ENCODE measurements around the gene ISOC2. TPM values are rescaled to one million over a fixed set of nuclear protein-coding genes. Genes with fewer than 3 reads are reported as not detected.
A peak's percentile ranks its signal among the peaks of the same experiment; 100 is the strongest.

Gene ISOC2
- polyA plus RNA-seq, 2 of the 4 experiments (the other 2 are of a cell fraction) = 45.3 to 57.8 TPM

DNA sequence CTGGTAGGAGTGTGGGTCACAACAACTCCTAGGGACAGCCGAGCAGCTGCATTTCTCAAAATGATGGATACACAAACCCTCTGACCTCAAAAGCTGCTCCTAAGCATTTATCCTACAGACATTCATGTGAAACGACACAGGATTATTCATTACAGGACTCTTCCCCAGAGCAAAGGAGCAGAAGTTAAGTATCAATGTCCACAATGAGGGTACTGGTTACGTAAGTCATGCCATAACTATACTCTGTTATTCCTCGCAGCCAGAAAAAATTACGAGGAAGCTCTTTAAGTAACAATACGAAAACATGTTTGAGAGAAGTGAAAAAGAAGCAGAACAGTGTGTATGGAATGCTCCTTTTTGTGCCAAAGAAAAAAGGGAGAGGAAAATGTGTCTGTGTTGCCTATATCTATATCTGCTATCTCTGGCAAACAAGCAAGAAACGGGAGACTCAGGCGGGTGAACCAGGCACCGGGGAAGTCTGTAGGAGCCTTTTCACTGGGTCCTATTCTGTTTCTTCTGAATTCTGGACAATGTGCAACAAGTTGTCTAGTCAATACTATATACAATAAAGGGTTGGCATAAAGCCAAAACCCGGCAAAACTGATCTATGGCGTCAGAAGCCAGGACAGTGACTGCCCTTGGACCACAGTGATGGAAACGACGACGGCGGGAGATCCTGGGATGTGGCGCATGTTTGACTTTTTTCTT is 1.3 kb downstream of the ISOC2 start:
- POLR2A ChIA-PET = interaction anchor here (1.6 kb wide), 1 partner anchor 16 kb away, joined by 5 read pairs; the partner anchor contains the start of gene ZNF628

DNA sequence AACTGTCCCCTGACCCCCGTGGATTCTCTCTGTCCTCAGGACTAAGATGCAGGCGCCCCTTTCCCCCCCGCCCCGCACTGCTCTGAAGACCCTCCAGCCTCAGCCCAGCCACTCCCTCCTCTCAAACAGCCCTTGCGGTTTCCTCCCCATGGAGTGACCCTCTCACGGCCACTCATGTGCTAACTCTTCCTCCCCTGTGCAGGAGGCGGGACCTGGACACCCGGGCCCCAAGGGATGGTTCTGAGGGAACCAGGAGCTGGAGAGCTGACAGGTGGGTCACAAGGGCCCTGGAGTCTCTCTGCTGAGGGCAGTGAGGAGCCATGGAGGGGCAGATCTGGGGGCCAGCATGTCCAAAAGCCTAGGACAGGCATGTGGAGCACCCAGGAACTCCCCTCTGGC is 1.9 kb downstream of the ISOC2 start:
- WGBS (ENCODE audit: missing lambda C conversion rate) = 76% methylated on average over 8 of the region's 8 CpGs
- Histone ChIP-seq H3K4me2 (no peak overlapping the region), H3K4me1 (peaks cover 14% of the 10 kb centered on the region; the same call in 2 of the 3 replicates), H3K9me3 (no peaks in the 10 kb centered on the region), H3K27ac (no peak overlapping the region), H3K4me3 (no peak overlapping the region)
- POLR2A ChIA-PET = interaction anchor here (1.6 kb wide), 1 partner anchor 16 kb away, joined by 5 read pairs; the partner anchor contains the start of gene ZNF628
- no peak for TF ChIP-seq HOXA7 (CRISPR knock-in tag; IDR thresholded peaks at IDR 0.05)
- TF ChIP-seq, protein P1, sequence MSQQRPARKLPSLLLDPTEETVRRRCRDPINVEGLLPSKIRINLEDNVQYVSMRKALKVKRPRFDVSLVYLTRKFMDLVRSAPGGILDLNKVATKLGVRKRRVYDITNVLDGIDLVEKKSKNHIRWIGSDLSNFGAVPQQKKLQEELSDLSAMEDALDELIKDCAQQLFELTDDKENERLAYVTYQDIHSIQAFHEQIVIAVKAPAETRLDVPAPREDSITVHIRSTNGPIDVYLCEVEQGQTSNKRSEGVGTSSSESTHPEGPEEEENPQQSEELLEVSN (IDR thresholded peaks at IDR 0.05; ENCODE audit: borderline replicate concordance, low read depth) = no peak
- no peak for FAIRE-seq
- CTCF ChIA-PET = interaction anchor here (1.1 to 5.6 kb wide), 7 partner anchors 8 to 318 kb away, joined by 3 to 35 read pairs (median 14); no protein-coding TSS in a partner anchor
- no peak for ATAC-seq
- no peak for DNase-seq (ENCODE audit: low read depth in 1 of 2, low spot score in 1 of 2)

More for the DNA sequence above, 1.3 kb downstream of the ISOC2 start:
- DNase-seq (ENCODE audit: low read depth in 1 of 2, low spot score in 1 of 2) = no peak
- H3K4me3 ChIP-seq = no peak overlapping the region
- no peak overlapping the region; a peak in 1 of 6 replicates for H3K27ac ChIP-seq
- WGBS (ENCODE audit: missing lambda C conversion rate) = 72% methylated on average over 16 of the region's 16 CpGs
- peak overlapping the region; percentile 92 for H3K4me2 ChIP-seq
- CTCF ChIA-PET = interaction anchor here (0.9 to 5.6 kb wide), 8 partner anchors 8 to 319 kb away, joined by 3 to 35 read pairs (median 10); partner anchors contain the start of gene SHISA7
- ATAC-seq = no peak
- peaks cover 14% of the 10 kb centered on the region; the same call in 2 of the 3 replicates for H3K4me1 ChIP-seq
- TF ChIP-seq PHF8 (IDR thresholded peaks at IDR 0.05; ENCODE audit: borderline replicate concordance, low read depth) = no peak
- TF ChIP-seq MYC (IDR thresholded peaks at IDR 0.05; ENCODE audit: borderline replicate concordance, low read length) = no peak
- no peak for TF ChIP-seq KDM1A (IDR thresholded peaks at IDR 0.05; ENCODE audit: low read depth)
- TF ChIP-seq POLR2A (IDR thresholded peaks at IDR 0.05; ENCODE audit: low read length) = no peak
- no peak for TF ChIP-seq ZNF302 (CRISPR knock-in tag; IDR thresholded peaks at IDR 0.05)
- no peak for TF ChIP-seq BHLHE40 (IDR thresholded peaks at IDR 0.05; ENCODE audit: low read depth, low read length)
- TF ChIP-seq KDM5A (IDR thresholded peaks at IDR 0.05) = no peak
- TF ChIP-seq ZFP36 (IDR thresholded peaks at IDR 0.05; ENCODE audit: borderline replicate concordance, partially characterized antibody) = no peak
- no peak for TF ChIP-seq HOXA7 (CRISPR knock-in tag; IDR thresholded peaks at IDR 0.05)
- TF ChIP-seq, protein P1 (IDR thresholded peaks at IDR 0.05; ENCODE audit: borderline replicate concordance, low read depth) = no peak
- no peak for TF ChIP-seq EHMT2 (IDR thresholded peaks at IDR 0.05; ENCODE audit: low read depth)
- no peak for TF ChIP-seq JUN (IDR thresholded peaks at IDR 0.05)
- no peak for TF ChIP-seq EP300 (IDR thresholded peaks at IDR 0.05)
- no peak for TF ChIP-seq TFCP2L1 (CRISPR knock-in tag; IDR thresholded peaks at IDR 0.05)
- TF ChIP-seq, protein P2, sequence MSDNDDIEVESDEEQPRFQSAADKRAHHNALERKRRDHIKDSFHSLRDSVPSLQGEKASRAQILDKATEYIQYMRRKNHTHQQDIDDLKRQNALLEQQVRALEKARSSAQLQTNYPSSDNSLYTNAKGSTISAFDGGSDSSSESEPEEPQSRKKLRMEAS (IDR thresholded peaks at IDR 0.05) = no peak
- TF ChIP-seq, protein P3, sequence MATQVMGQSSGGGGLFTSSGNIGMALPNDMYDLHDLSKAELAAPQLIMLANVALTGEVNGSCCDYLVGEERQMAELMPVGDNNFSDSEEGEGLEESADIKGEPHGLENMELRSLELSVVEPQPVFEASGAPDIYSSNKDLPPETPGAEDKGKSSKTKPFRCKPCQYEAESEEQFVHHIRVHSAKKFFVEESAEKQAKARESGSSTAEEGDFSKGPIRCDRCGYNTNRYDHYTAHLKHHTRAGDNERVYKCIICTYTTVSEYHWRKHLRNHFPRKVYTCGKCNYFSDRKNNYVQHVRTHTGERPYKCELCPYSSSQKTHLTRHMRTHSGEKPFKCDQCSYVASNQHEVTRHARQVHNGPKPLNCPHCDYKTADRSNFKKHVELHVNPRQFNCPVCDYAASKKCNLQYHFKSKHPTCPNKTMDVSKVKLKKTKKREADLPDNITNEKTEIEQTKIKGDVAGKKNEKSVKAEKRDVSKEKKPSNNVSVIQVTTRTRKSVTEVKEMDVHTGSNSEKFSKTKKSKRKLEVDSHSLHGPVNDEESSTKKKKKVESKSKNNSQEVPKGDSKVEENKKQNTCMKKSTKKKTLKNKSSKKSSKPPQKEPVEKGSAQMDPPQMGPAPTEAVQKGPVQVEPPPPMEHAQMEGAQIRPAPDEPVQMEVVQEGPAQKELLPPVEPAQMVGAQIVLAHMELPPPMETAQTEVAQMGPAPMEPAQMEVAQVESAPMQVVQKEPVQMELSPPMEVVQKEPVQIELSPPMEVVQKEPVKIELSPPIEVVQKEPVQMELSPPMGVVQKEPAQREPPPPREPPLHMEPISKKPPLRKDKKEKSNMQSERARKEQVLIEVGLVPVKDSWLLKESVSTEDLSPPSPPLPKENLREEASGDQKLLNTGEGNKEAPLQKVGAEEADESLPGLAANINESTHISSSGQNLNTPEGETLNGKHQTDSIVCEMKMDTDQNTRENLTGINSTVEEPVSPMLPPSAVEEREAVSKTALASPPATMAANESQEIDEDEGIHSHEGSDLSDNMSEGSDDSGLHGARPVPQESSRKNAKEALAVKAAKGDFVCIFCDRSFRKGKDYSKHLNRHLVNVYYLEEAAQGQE (IDR thresholded peaks at IDR 0.05) = no peak
- TF ChIP-seq MAZ (IDR thresholded peaks at IDR 0.05; ENCODE audit: borderline replicate concordance, low read depth, low read length) = no peak
- no peaks in the 10 kb centered on the region for H3K9me3 ChIP-seq
- peak; percentile 51 for FAIRE-seq

Data from A549 (cell line).